Stimulated activated CD8-positive, alpha-beta memory T cell treated with anti-CD3 and anti-CD28 coated beads, Interleukin-12 subunit alpha, Interleukin-12 subunit beta, amount 100 ng/mL, for 24 hours (primary cell): ENCODE results near the gene SMS.

Experiments
- DNase-seq: peaks from one replicate; pipeline ENCODE4 v3.0.0-alpha.2; 2020; ENCODE audit errors: extremely low read depth

SMS gene

GRCh38 chrX:22039541-22039940 is 99.0 kb downstream of the SMS start:
- DNase-seq = no peak

GRCh38 chrX:22040184-22040583 is 99.7 kb downstream of the SMS start:
- DNase-seq = no peak

GRCh38 chrX:22041907-22042530 is 101.5 kb downstream of the SMS start:
- DNase-seq = no peak

GRCh38 chrX:22043872-22044271 is 103.4 kb downstream of the SMS start:
- no peak for DNase-seq
